ENCODE measurements around the gene TMEM203. TPM values are rescaled to one million over a fixed set of nuclear protein-coding genes. Genes with fewer than 3 reads are reported as not detected.
A peak's percentile ranks its signal among the peaks of the same experiment; 100 is the strongest.

TMEM203 gene
- total and polyA plus RNA-seq, 2 of the 13 experiments (the other 11 are each of a cell fraction or from before 2014, with no cell fraction given), result 23.4 to 36.7 TPM

DNA sequence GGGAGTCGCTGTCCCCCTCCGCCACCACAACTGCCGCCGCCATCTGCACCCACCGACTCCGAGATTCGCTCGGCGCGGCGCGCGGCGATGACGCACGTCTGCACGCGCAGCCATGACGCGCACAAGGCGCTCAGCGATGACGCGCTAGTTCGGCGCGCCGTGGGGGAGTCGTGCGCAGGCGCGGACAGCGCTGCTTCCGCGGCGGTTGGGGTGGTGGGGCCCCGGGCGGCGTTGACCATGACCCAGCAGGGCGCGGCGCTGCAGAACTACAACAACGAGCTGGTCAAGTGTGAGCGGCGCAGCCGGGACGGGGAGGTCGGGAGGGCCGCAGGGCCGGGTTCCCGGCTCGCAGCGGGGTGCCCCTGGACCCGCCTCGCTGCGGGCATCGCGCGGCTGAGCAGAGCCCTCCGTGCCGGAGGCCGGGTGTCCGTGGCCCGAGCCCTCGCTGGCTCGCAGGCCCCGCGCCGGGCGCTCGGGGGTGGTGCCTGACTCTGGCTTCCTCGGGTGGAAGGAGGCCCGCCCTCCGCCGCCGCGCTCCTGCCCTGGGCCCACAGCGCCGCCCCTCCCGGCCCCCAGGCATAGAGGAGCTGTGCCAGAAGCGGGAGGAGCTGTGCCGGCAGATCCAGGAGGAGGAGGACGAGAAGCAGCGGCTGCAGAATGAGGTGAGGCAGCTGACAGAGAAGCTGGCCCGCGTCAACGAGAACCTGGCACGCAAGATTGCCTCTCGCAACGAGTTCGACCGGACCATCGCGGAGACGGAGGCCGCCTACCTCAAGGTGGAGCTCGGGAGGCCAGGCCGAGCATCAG is 16.8 kb downstream of the TMEM203 start, which contains the start of the genes ANAPC2 and SSNA1 (continued):
- TF ChIP-seq, protein P1, sequence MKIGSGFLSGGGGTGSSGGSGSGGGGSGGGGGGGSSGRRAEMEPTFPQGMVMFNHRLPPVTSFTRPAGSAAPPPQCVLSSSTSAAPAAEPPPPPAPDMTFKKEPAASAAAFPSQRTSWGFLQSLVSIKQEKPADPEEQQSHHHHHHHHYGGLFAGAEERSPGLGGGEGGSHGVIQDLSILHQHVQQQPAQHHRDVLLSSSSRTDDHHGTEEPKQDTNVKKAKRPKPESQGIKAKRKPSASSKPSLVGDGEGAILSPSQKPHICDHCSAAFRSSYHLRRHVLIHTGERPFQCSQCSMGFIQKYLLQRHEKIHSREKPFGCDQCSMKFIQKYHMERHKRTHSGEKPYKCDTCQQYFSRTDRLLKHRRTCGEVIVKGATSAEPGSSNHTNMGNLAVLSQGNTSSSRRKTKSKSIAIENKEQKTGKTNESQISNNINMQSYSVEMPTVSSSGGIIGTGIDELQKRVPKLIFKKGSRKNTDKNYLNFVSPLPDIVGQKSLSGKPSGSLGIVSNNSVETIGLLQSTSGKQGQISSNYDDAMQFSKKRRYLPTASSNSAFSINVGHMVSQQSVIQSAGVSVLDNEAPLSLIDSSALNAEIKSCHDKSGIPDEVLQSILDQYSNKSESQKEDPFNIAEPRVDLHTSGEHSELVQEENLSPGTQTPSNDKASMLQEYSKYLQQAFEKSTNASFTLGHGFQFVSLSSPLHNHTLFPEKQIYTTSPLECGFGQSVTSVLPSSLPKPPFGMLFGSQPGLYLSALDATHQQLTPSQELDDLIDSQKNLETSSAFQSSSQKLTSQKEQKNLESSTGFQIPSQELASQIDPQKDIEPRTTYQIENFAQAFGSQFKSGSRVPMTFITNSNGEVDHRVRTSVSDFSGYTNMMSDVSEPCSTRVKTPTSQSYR (CRISPR knock-in tag; IDR thresholded peaks at IDR 0.05; ENCODE audit: borderline replicate concordance), result peak; percentile 86
- TF ChIP-seq ZFP90 (CRISPR knock-in tag; IDR thresholded peaks at IDR 0.05; ENCODE audit: borderline replicate concordance), result peak; percentile 8; the same call in 1 of the 2 replicates
- TF ChIP-seq, protein P2, sequence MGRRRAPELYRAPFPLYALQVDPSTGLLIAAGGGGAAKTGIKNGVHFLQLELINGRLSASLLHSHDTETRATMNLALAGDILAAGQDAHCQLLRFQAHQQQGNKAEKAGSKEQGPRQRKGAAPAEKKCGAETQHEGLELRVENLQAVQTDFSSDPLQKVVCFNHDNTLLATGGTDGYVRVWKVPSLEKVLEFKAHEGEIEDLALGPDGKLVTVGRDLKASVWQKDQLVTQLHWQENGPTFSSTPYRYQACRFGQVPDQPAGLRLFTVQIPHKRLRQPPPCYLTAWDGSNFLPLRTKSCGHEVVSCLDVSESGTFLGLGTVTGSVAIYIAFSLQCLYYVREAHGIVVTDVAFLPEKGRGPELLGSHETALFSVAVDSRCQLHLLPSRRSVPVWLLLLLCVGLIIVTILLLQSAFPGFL (CRISPR knock-in tag; IDR thresholded peaks at IDR 0.05), result no peak
- TF ChIP-seq ZBTB21 (CRISPR knock-in tag; IDR thresholded peaks at IDR 0.05), result peak; percentile 73
- TF ChIP-seq ZNF572 (CRISPR knock-in tag; IDR thresholded peaks at IDR 0.05), result peak; percentile 25; the same call in 1 of the 2 replicates
- peak; percentile 94 for TF ChIP-seq SRF (IDR thresholded peaks at IDR 0.05; ENCODE audit: low read depth, low read length)
- peak; percentile 89 for TF ChIP-seq KMT2A (CRISPR knock-in tag; IDR thresholded peaks at IDR 0.05)
- peak; percentile 38; the same call in 1 of the 2 replicates for TF ChIP-seq NFKBIZ (CRISPR knock-in tag; IDR thresholded peaks at IDR 0.05)
- peak; percentile 70; the same call in 1 of the 2 replicates for TF ChIP-seq ZNF772 (CRISPR knock-in tag; IDR thresholded peaks at IDR 0.05)
- TF ChIP-seq MLLT10 (CRISPR knock-in tag; IDR thresholded peaks at IDR 0.05), result no peak
- TF ChIP-seq THAP11 (CRISPR knock-in tag; IDR thresholded peaks at IDR 0.05), result peak; percentile 97
- no peak for TF ChIP-seq ZSCAN12 (CRISPR knock-in tag; IDR thresholded peaks at IDR 0.05)
- no peak; the same call in 1 of the 2 replicates for TF ChIP-seq ZNF234 (CRISPR knock-in tag; conservative IDR thresholded peaks at IDR 0.05)
- TF ChIP-seq SRY (CRISPR knock-in tag; IDR thresholded peaks at IDR 0.05), result no peak; the same call in 1 of the 2 replicates
- no peak for TF ChIP-seq ZNF577 (CRISPR knock-in tag; IDR thresholded peaks at IDR 0.05; ENCODE audit: borderline replicate concordance, low read depth)
- TF ChIP-seq ZNF557 (CRISPR knock-in tag; IDR thresholded peaks at IDR 0.05), result no peak
- TF ChIP-seq ZNF160 (CRISPR knock-in tag; IDR thresholded peaks at IDR 0.05), result peak; percentile 21; the same call in 1 of the 2 replicates
- TF ChIP-seq ZNF619 (CRISPR knock-in tag; IDR thresholded peaks at IDR 0.05), result peak; percentile 93
- TF ChIP-seq, protein P3, sequence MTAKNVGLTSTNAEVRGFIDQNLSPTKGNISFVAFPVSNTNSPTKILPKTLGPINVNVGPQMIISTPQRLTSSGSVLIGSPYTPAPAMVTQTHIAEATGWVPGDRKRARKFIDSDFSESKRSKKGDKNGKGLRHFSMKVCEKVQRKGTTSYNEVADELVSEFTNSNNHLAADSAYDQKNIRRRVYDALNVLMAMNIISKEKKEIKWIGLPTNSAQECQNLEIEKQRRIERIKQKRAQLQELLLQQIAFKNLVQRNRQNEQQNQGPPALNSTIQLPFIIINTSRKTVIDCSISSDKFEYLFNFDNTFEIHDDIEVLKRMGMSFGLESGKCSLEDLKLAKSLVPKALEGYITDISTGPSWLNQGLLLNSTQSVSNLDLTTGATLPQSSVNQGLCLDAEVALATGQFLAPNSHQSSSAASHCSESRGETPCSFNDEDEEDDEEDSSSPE (CRISPR knock-in tag; IDR thresholded peaks at IDR 0.05), result peak; percentile 79
- TF ChIP-seq, protein P4, sequence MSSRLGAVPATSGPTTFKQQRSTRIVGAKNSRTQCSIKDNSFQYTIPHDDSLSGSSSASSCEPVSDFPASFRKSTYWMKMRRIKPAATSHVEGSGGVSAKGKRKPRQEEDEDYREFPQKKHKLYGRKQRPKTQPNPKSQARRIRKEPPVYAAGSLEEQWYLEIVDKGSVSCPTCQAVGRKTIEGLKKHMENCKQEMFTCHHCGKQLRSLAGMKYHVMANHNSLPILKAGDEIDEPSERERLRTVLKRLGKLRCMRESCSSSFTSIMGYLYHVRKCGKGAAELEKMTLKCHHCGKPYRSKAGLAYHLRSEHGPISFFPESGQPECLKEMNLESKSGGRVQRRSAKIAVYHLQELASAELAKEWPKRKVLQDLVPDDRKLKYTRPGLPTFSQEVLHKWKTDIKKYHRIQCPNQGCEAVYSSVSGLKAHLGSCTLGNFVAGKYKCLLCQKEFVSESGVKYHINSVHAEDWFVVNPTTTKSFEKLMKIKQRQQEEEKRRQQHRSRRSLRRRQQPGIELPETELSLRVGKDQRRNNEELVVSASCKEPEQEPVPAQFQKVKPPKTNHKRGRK (CRISPR knock-in tag; IDR thresholded peaks at IDR 0.05), result no peak
- TF ChIP-seq TAF1 (CRISPR knock-in tag; IDR thresholded peaks at IDR 0.05), result peak; percentile 86
- no peak for TF ChIP-seq FOXA1 (IDR thresholded peaks at IDR 0.05)
- peak; percentile 77 for TF ChIP-seq FOXA1 (CRISPR knock-in tag; IDR thresholded peaks at IDR 0.05)
- TF ChIP-seq, protein P5, sequence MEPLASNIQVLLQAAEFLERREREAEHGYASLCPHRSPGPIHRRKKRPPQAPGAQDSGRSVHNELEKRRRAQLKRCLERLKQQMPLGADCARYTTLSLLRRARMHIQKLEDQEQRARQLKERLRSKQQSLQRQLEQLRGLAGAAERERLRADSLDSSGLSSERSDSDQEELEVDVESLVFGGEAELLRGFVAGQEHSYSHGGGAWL (CRISPR knock-in tag; IDR thresholded peaks at IDR 0.05), result peak; percentile 85
